Measurements from ENCODE around the gene FMN1. TPM values are rescaled to one million over a fixed set of nuclear protein-coding genes. Genes with fewer than 3 reads are reported as not detected.
A peak's percentile ranks its signal among the peaks of the same experiment; 100 is the strongest.

The FMN1 gene
- polyA plus RNA-seq, 2 of the 4 experiments (the other 2 are of a cell fraction) = 0.53 to 2.2 TPM

- TF ChIP-seq HOXB13 (CRISPR knock-in tag; IDR thresholded peaks at IDR 0.05; ENCODE audit: low read depth) (no peak), POLR2AphosphoS2 (conservative IDR thresholded peaks at IDR 0.05; ENCODE audit: low read length) (no peak), CHD4 (IDR thresholded peaks at IDR 0.05; ENCODE audit: borderline replicate concordance) (no peak), RNF2 (IDR thresholded peaks at IDR 0.05; ENCODE audit: borderline replicate concordance, low read depth) (no peak), MYC (IDR thresholded peaks at IDR 0.05; ENCODE audit: borderline replicate concordance, low read length) (no peak), NFE2L2 (conservative IDR thresholded peaks at IDR 0.05; ENCODE audit: low read length) (no peak), ELK1 (IDR thresholded peaks at IDR 0.05; ENCODE audit: low read depth, low read length) (no peak), HOXA7 (CRISPR knock-in tag; IDR thresholded peaks at IDR 0.05) (no peak), JUN (IDR thresholded peaks at IDR 0.05) (no peak), POLR2A (IDR thresholded peaks at IDR 0.05; ENCODE audit: low read length) (no peak), CBX2 (IDR thresholded peaks at IDR 0.05; ENCODE audit: borderline replicate concordance, low read depth) (no peak), BCL3 (IDR thresholded peaks at IDR 0.05) (no peak), SMC3 (IDR thresholded peaks at IDR 0.05) (no peak), CEBPB (IDR thresholded peaks at IDR 0.05) (no peak), KDM1A (IDR thresholded peaks at IDR 0.05; ENCODE audit: low read depth) (no peak), ZNF302 (CRISPR knock-in tag; IDR thresholded peaks at IDR 0.05) (no peak)
- H3K4me3 ChIP-seq = no peak overlapping the region
- FAIRE-seq (peak; percentile 51), ATAC-seq (no peak), DNase-seq (ENCODE audit: low read depth in 1 of 2, low spot score in 1 of 2) (no peak)
- no peak overlapping the region for H3K4me2 ChIP-seq
- 79% methylated on average over 8 of the region's 8 CpGs for WGBS (ENCODE audit: missing lambda C conversion rate)
- H3K9me3 ChIP-seq = no peaks in the 10 kb centered on the region
- CTCF ChIA-PET = interaction anchor here (1.3 kb wide), 1 partner anchor 10 kb away, joined by 5 read pairs; no protein-coding TSS in a partner anchor
- no peaks in the 10 kb centered on the region for H3K4me1 ChIP-seq
- no peak overlapping the region for H3K27ac ChIP-seq
- POLR2A ChIA-PET = no interaction called here
Observed at GRCh38 chr15:33148129-33148751, 46.3 kb downstream of the FMN1 start.

- Histone ChIP-seq H3K4me3 (no peak overlapping the region), H3K27ac (0 out of 6 replicates have a peak overlapping the region, but pooled peaks have one; percentile 9 to 51), H3K9me3 (no peaks in the 10 kb centered on the region), H3K4me2 (no peak overlapping the region), H3K4me1 (no peaks in the 10 kb centered on the region)
- FAIRE-seq (no peak), ATAC-seq (no peak), DNase-seq (ENCODE audit: low read depth in 1 of 2, low spot score in 1 of 2) (no peak)
- TF ChIP-seq CHD2 (IDR thresholded peaks at IDR 0.05; ENCODE audit: low read length, partially characterized antibody) (no peak), CEBPB (IDR thresholded peaks at IDR 0.05) (no peak), MAZ (IDR thresholded peaks at IDR 0.05; ENCODE audit: borderline replicate concordance, low read depth, low read length) (no peak), RCOR1 (IDR thresholded peaks at IDR 0.05; ENCODE audit: low read depth, low read length) (no peak), MAX (IDR thresholded peaks at IDR 0.05) (no peak), POLR2AphosphoS2 (conservative IDR thresholded peaks at IDR 0.05; ENCODE audit: low read length) (no peak), RARB (CRISPR knock-in tag; IDR thresholded peaks at IDR 0.05) (no peak), ZC3H11A (IDR thresholded peaks at IDR 0.05) (no peak), NR3C1 (IDR thresholded peaks at IDR 0.05) (no peak), HES2 (IDR thresholded peaks at IDR 0.05) (no peak), HOXA7 (CRISPR knock-in tag; IDR thresholded peaks at IDR 0.05) (no peak), TP53 (CRISPR knock-in tag; IDR thresholded peaks at IDR 0.05) (no peak)
- ChIA-PET POLR2A (no interaction called here), CTCF (interaction anchor here (1.0 to 6.8 kb wide), 5 partner anchors 9 to 497 kb away, joined by 3 to 64 read pairs (median 7); no protein-coding TSS in a partner anchor)
- WGBS (ENCODE audit: missing lambda C conversion rate) = 89% methylated on average over 7 of the region's 7 CpGs
Observed at GRCh38 chr15:33146051-33146450, 48.5 kb downstream of the FMN1 start.

All from A549 (cell line).